ENCODE measurements around the gene PHLPP1. TPM values are rescaled to one million over a fixed set of nuclear protein-coding genes. Genes with fewer than 3 reads are reported as not detected.

Gene PHLPP1
- total and polyA plus RNA-seq, 2 of the 4 experiments (the other 2 are of a cell fraction), result 3.3 to 3.6 TPM

DNA sequence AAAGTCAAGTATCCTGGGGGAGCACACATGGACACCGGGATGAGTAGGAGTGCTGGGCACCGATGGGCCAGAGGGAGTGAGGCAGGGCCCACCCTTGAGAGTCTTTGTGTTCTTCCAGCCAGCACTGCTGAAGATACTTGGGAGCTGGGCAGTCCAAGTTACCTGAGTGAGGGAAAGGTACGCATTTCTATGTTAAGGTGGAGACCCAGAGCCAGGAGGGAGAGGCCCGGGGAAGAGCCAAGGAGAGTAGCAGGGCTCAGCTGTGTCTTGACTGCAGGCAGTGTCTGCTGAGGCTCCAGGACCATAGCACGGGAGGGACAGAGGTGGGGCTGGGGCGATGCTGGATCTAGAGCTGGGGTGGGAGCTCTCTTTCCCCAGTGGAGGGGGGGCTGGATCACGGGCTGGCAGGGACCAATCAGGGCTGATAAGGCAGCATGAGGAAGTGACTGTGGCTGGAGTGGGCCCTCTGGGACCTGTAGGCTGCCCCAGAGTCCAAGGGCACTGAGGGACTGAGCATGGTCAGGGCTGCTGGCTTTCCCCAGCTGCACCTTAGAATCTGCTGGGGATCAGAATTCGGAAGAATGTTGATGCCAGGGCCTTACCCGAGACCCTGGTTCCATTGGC lies 289.2 kb downstream of the PHLPP1 start:
- ATAC-seq (ENCODE audit: low read depth) (no peak), DNase-seq (no peak)
- Histone ChIP-seq H3K9me3 (ENCODE audit: control insufficient read depth, insufficient read depth, low read length) (no peaks in the 10 kb centered on the region), H3K79me1 (ENCODE audit: low read depth in 1 of 2, low read length in 2 of 2) (no peaks in the 10 kb centered on the region), H3K27ac (ENCODE audit: insufficient read depth, low read length) (no peak overlapping the region), H3K4ac (ENCODE audit: low read depth, low read length) (no peak overlapping the region), H3K36me3 (ENCODE audit: control insufficient read depth, insufficient read depth, low read length) (no peaks in the 10 kb centered on the region), H2AFZ (replicated peaks; ENCODE audit: low read length, poor library complexity) (no peak overlapping the region), H3K4me2 (ENCODE audit: low read depth, low read length) (no peak overlapping the region), H2AK5ac (ENCODE audit: low read depth, low read length) (no peak overlapping the region), H3K4me3 (ENCODE audit: insufficient read depth, low read depth, low read length) (no peak overlapping the region), H2BK5ac (ENCODE audit: low read depth, low read length, poor library complexity, severe bottlenecking) (no peak overlapping the region), H3K23ac (ENCODE audit: low read depth, low read length) (no peak overlapping the region), H3K4me1 (ENCODE audit: control insufficient read depth, insufficient read depth, low read length) (no peaks in the 10 kb centered on the region), H4K20me1 (ENCODE audit: insufficient read depth, low read length) (no peaks in the 10 kb centered on the region), H4K5ac (ENCODE audit: low read depth, low read length) (no peak overlapping the region), H2BK15ac (ENCODE audit: low read depth, low read length) (no peak overlapping the region), H3K9me1 (ENCODE audit: insufficient read depth, low read length) (no peaks in the 10 kb centered on the region), H3K9ac (ENCODE audit: low read depth, low read length) (no peak overlapping the region), H4K8ac (ENCODE audit: low read depth in 2 of 2, low read length in 2 of 2) (no peak overlapping the region), H3K14ac (replicated peaks; ENCODE audit: low read depth, low read length) (no peak overlapping the region), H3K27me3 (ENCODE audit: control insufficient read depth, insufficient read depth, low read length) (peaks cover 10% of the 10 kb centered on the region; the same call in 1 of the 2 replicates), H3K56ac (ENCODE audit: extremely low read depth, insufficient read depth, low read length) (no peak overlapping the region), H2BK20ac (ENCODE audit: low read depth, low read length) (no peak overlapping the region), H3K18ac (ENCODE audit: low read depth, low read length) (no peak overlapping the region), H4K91ac (ENCODE audit: insufficient read depth, low read depth, low read length) (no peak overlapping the region), H2BK120ac (ENCODE audit: low read depth, low read length) (no peak overlapping the region), H2AK9ac (replicated peaks; ENCODE audit: low read depth, low read length, poor library complexity) (no peak overlapping the region)
- TF ChIP-seq BHLHE40 (IDR thresholded peaks at IDR 0.05; ENCODE audit: low read depth, low read length) (no peak), RFX5 (IDR thresholded peaks at IDR 0.05; ENCODE audit: low read depth, low read length) (no peak), RCOR1 (IDR thresholded peaks at IDR 0.05; ENCODE audit: insufficient replicate concordance, low read length) (no peak), RAD21 (IDR thresholded peaks at IDR 0.05; ENCODE audit: low read length) (no peak), SMC3 (IDR thresholded peaks at IDR 0.05; ENCODE audit: low read depth, low read length) (no peak), POLR2A (IDR thresholded peaks at IDR 0.05; ENCODE audit: low read depth, low read length) (no peak), MAZ (IDR thresholded peaks at IDR 0.05; ENCODE audit: borderline replicate concordance, low read depth, low read length) (no peak), FOS (IDR thresholded peaks at IDR 0.05; ENCODE audit: low read depth, low read length) (no peak), NFE2L2 (IDR thresholded peaks at IDR 0.05; ENCODE audit: low read depth, low read length) (no peak), CHD1 (IDR thresholded peaks at IDR 0.05; ENCODE audit: low read depth, low read length) (no peak), MAFK (IDR thresholded peaks at IDR 0.05; ENCODE audit: low read depth, low read length) (no peak), MXI1 (IDR thresholded peaks at IDR 0.05; ENCODE audit: borderline replicate concordance, low read depth, low read length) (no peak), CEBPB (IDR thresholded peaks at IDR 0.05; ENCODE audit: low read depth, low read length) (no peak)
- TF ChIP-seq, protein P1, sequence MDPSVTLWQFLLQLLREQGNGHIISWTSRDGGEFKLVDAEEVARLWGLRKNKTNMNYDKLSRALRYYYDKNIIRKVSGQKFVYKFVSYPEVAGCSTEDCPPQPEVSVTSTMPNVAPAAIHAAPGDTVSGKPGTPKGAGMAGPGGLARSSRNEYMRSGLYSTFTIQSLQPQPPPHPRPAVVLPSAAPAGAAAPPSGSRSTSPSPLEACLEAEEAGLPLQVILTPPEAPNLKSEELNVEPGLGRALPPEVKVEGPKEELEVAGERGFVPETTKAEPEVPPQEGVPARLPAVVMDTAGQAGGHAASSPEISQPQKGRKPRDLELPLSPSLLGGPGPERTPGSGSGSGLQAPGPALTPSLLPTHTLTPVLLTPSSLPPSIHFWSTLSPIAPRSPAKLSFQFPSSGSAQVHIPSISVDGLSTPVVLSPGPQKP (IDR thresholded peaks at IDR 0.05; ENCODE audit: borderline replicate concordance, low read depth, low read length), result no peak
- TF ChIP-seq, protein P2, sequence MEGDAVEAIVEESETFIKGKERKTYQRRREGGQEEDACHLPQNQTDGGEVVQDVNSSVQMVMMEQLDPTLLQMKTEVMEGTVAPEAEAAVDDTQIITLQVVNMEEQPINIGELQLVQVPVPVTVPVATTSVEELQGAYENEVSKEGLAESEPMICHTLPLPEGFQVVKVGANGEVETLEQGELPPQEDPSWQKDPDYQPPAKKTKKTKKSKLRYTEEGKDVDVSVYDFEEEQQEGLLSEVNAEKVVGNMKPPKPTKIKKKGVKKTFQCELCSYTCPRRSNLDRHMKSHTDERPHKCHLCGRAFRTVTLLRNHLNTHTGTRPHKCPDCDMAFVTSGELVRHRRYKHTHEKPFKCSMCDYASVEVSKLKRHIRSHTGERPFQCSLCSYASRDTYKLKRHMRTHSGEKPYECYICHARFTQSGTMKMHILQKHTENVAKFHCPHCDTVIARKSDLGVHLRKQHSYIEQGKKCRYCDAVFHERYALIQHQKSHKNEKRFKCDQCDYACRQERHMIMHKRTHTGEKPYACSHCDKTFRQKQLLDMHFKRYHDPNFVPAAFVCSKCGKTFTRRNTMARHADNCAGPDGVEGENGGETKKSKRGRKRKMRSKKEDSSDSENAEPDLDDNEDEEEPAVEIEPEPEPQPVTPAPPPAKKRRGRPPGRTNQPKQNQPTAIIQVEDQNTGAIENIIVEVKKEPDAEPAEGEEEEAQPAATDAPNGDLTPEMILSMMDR (conservative IDR thresholded peaks at IDR 0.05; ENCODE audit: low read depth, low read length), result no peak
- TF ChIP-seq, protein P3, sequence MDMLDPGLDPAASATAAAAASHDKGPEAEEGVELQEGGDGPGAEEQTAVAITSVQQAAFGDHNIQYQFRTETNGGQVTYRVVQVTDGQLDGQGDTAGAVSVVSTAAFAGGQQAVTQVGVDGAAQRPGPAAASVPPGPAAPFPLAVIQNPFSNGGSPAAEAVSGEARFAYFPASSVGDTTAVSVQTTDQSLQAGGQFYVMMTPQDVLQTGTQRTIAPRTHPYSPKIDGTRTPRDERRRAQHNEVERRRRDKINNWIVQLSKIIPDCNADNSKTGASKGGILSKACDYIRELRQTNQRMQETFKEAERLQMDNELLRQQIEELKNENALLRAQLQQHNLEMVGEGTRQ (IDR thresholded peaks at IDR 0.05; ENCODE audit: low read depth, low read length), result no peak
- in situ Hi-C loops (cut with MboI; ENCODE audit: low sequenced_read_pairs) (loop anchor here (5.0 kb wide), 1 partner anchor 407 kb away; no protein-coding TSS in a partner anchor), dilution Hi-C loops (cut with HindIII; ENCODE audit: low sequenced_read_pairs, unreplicated experiment) (no loop called here), intact Hi-C loops (cut with micrococcal nuclease) (no loop called here)
- POLR2A ChIA-PET (ENCODE audit: unreplicated experiment), result no interaction called here
- no TSS peak for BruUV-seq (replicated peaks)
- CTCF ChIA-PET, result no interaction called here
- 68% methylated on average over 7 of the region's 9 CpGs; no CpG with 5 or more reads in 1 of the 2 experiments for WGBS, 2 experiments (ENCODE audit: extremely low coverage in 2 of 2, insufficient read length in 1 of 2)

All from IMR-90 (cell line).